ENCODE data around the gene TMPRSS11E.
"Not testable (repeated sequence)": the region's sequence is repeated elsewhere in the genome, so short reads cannot be mapped to it uniquely, and the experiment has no call there.

The TMPRSS11E gene

GRCh38 chr4:68447201-68447600, at the start of gene TMPRSS11E:
TMPRSS11E (plus strand) TSS chr4:68447463; CDS start chr4:68447513, 50 bp downstream.
- no peak for DNase-seq (ENCODE audit: low spot score)

GRCh38 chr4:68399306-68399705, 48.0 kb upstream of the TMPRSS11E start:
- DNase-seq (ENCODE audit: low spot score), result no peak

- DNase-seq (ENCODE audit: low spot score), result no peak
Measured at GRCh38 chr4:68401231-68401630, 46.0 kb upstream of the TMPRSS11E start.

DNA sequence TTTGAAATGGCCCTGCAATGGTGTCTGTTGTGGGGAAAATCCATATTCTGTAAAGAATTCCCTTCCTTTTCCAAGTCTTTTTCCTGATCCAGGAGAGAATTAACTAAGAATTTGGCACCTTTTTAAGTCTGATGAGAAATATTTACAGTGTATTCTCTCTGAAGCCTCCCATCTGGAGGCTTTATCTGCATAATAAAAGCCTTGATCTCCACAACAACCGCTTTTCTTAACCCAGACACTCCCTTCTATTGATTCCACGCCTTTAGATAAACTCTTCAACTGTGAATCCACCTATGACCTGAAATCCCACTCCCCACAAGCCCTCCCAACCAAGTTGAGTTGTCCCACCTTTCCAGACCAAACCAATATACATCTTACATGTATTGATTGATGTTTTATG, 43.1 kb upstream of the TMPRSS11E start:
- no peak for DNase-seq (ENCODE audit: low spot score)

GRCh38 chr4:68405718-68406478, 41.4 kb upstream of the TMPRSS11E start:
- not testable (repeated sequence) for DNase-seq (ENCODE audit: low spot score)

DNA sequence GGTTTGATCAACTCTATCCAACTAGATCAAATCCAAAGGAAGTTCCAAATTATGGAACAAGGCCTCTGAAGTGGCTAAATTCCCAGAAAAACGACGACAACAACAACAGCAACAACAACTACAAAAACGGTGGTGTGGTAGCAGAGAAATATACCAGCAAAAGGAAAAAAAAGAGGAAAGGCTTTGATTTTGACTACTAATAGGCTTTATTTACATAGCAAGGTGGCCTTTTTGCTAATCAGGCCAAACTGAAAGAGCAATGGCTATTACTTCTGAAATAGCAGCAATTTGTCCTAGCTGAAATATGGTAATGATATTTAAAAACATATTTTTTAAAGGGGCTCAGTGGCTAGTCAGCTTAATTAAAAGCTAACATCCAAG, 40.8 kb upstream of the TMPRSS11E start:
- DNase-seq (ENCODE audit: low spot score), result no peak

- DNase-seq (ENCODE audit: low spot score), result not testable (repeated sequence)
Measured at GRCh38 chr4:68407015-68407867, 40.0 kb upstream of the TMPRSS11E start.

GRCh38 chr4:68407868-68408190, 39.4 kb upstream of the TMPRSS11E start:
- DNase-seq (ENCODE audit: low spot score), result no peak

DNA sequence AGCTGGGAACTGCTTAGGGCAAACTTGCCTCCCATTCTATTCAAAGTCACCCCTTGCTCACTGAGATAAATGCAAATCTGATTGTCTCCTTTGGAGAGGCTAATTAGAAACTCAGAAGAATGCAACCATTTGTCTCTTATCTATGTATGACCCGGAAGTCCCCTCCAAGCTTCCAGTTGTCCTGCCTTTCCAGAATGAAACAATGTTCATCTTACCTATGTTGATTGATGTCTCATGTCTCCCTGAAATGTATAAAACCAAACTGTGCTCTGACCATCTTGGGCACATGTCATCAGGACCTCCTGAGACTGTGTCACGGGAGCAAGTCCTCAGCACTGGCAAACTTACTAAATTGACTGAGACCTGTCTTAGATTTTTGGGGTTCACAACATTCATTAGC, 37.1 kb upstream of the TMPRSS11E start:
- DNase-seq (ENCODE audit: low spot score), result no peak

GRCh38 chr4:68410643-68411042, 36.6 kb upstream of the TMPRSS11E start:
- DNase-seq (ENCODE audit: low spot score), result no peak

- not testable (repeated sequence) for DNase-seq (ENCODE audit: low spot score)
Measured at GRCh38 chr4:68412031-68412430, 35.2 kb upstream of the TMPRSS11E start.

DNA sequence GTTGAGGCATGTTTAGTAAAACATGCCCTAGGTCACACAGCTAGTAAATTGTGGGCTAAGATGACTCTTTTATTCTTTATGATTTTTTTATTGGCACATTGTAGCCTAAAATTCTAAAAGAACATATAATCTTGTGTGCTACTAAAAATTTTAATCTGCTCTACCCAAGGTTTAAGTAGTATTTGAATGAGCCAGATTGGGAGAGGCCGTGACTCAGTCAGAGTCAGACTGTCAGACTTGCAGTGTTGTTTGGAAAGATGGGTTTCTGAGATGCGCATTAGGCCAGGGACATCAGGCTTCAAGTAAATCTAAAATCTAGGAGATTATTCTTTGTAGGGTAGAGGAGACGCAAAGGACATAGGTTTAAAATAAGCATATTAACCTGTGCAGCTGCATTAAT, 30.7 kb upstream of the TMPRSS11E start:
- no peak for DNase-seq (ENCODE audit: low spot score)

- no peak for DNase-seq (ENCODE audit: low spot score)
Measured at GRCh38 chr4:68426516-68426915, 20.7 kb upstream of the TMPRSS11E start.

GRCh38 chr4:68430337-68430736, 16.9 kb upstream of the TMPRSS11E start:
- no peak for DNase-seq (ENCODE audit: low spot score)

DNA sequence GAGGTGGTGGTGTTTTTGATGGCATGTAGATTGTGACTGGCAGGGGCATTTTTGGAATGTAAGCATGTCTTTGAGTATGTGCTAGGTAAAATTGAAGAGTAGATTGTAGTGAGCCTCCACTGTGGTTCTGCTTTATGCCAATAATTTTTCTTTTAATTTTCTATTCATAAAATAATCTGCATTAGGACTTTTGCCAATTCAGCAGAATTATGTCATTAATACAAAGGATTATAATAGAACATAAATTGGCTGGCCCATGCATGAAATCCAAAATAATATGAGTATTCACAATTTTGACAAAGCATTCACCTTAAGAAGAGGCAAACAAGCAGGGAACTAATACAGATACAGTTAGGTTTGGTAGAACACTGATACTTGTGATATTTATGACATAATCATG, 14.9 kb upstream of the TMPRSS11E start:
- DNase-seq (ENCODE audit: low spot score), result no peak

DNA sequence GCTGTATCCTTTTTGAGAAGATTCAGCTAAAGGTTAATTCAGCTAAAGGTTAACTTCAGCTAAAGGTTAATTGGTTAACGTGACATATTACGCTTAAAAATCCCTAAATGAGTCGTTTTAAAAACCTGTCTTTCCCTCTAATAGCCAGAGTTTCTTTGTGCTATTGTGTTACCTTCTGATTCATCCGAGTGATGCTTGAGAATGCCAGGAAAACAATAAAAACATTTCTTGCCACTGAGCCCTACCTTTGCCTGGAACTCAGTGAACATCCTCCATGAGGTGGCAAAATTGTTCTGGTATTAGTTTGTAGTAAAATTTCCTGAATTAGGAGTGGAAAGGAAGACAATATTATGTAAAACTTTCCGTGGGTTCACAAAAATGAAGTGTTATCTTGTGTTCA, 13.7 kb upstream of the TMPRSS11E start:
- no peak for DNase-seq (ENCODE audit: low spot score)

- no peak for DNase-seq (ENCODE audit: low spot score)
Measured at GRCh38 chr4:68434277-68434676, 13.0 kb upstream of the TMPRSS11E start.

DNA sequence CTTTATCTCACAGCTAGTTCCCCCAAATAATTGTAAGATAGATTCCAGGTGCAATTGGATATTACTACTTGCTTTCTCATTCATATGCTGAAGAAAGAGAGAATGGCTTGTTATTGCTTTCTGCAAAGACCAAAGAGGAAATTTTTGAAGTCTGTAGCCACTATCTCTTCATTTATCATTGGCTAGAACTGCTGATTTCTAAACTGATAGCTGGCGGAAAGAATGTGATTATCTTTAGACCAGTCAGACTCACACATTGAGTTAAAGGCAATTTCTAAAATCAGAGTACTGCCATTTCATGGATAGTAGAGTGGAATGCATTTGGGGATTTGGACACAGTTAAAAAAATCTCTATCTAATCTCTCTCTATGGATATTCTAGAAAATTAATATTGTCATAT, 12.4 kb upstream of the TMPRSS11E start:
- no peak for DNase-seq (ENCODE audit: low spot score)

DNA sequence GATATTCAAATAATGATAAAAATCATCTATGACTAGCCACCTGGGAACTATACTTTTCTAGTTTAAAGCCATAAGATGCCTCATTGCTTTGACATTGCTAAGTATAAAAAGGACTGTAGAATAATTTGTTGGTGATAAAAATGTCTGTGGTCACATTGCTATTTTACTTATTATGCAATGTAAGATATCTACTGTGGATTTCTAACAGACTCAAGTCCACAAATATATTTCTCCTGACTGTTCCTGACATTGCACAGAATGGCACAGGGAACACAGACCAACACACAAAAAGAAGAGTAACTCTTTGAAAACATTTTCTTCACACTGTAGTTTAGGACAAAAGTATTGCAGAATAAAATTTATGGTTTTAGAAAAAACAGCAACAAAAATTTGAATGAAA, 2.2 kb upstream of the TMPRSS11E start:
- no peak for DNase-seq (ENCODE audit: low spot score)

DNA sequence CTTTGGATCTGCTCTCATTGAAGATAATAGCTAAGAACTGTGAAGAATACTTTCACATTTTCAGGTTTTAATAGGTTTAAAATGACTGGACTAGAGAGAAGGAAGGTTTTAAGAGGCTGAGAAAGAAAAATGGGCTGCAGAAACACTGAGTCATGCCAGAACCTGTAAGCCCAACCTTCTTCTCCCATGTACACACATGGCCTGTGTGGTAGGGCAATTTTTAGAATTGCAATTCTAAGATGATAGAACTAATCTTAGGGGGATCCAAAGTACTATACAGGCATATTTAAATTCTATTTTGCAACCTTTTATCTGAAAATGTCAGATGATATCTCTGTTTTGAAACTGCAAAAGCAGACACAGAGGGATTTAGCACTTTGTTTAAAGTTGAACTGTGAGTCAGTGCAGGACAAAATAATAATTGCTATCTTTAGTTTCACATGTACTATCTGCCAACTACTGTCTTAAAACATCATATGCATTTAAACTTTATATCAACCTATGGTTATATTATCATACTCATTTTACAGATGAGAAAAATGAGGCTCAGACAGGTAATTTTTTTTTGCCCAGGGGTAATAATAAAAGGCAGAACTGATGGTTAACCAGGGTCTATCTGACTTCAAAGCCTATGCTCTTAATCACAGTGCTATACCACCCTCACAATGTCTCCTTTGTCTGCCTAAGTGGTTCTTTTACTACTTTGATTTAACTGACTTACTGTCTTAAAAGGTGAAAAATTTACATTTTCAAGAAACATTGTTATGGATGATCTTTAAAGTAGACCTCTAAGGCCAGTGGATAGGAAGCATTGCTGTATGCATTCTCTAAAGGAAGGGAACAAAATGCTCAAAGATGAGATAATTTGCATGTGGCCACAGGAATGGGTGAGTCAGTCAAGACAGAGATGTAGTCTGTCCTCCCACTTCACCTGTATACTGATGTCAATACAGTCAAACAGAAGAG, 4.3 kb downstream of the TMPRSS11E start:
- DNase-seq (ENCODE audit: low spot score), result no peak

DNA sequence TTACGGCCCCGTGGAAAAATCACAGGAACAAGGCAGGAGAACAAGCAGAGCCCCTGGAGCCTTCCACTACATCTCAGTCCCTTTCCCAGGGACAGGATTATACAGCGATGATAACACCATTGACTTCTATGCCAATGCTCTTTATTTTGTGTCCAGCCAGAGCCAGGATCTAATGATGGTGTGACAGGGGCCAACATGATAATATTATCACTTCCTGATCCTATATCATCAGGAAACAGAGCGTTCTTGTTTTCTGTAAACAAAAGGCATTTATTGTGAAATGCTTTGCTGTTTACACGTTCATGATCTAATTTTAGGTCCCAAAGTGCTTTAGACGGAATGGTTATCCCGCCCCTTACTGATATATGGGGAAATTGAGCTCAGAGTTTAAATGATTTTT, 12.8 kb downstream of the TMPRSS11E start:
- DNase-seq (ENCODE audit: low spot score), result no peak

DNA sequence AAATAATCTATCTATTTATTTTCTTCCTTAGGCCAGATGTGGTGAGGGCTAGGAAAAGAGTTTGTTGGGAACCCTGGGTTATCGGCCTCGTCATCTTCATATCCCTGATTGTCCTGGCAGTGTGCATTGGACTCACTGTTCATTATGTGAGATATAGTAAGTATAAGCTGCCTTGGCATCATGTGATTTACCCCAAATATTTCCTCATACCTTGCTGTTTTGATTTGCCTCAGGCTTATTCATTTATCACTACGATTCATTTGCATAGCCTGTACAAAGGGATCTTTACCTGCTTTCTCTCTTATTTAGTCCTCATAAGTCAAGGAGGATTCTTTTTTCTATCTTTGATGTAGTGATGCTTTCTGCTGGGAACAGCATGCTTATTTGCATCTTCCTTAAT, 14.5 kb downstream of the TMPRSS11E start:
- no peak for DNase-seq (ENCODE audit: low spot score)

All from LoVo (cell line).